GM18519 (cell line): ENCODE results near the gene ADCY5.

Experiments used
- ATAC-seq: cut with Tn5 transposase; IDR thresholded peaks from one replicate; pipeline ENCODE4 v1.9.1; 2021; ENCODE audit warnings: mild to moderate bottlenecking, moderate library complexity; ENCODE audit not compliant: unreplicated experiment, low FRiP score

ADCY5 gene

DNA sequence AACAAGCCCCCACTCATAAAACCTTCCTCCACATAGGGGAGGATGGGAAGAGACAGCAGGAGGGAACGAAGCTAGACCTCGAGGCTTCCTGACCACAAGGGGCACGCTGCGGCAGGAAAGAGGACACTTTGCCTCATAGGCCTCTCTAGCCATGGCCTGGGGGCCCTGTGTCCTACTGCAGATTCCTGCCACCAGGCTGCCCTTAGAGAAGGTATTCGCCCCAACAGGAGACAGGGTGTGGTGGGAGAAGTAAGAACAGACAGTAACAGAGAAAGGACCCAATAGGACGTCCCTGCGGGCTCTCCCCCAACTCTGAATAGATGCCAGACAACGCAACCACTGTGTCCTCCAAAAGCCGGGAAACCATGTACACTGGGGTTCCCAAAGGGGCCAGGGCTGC is 36.8 kb downstream of the ADCY5 start:
- no peak for ATAC-seq

DNA sequence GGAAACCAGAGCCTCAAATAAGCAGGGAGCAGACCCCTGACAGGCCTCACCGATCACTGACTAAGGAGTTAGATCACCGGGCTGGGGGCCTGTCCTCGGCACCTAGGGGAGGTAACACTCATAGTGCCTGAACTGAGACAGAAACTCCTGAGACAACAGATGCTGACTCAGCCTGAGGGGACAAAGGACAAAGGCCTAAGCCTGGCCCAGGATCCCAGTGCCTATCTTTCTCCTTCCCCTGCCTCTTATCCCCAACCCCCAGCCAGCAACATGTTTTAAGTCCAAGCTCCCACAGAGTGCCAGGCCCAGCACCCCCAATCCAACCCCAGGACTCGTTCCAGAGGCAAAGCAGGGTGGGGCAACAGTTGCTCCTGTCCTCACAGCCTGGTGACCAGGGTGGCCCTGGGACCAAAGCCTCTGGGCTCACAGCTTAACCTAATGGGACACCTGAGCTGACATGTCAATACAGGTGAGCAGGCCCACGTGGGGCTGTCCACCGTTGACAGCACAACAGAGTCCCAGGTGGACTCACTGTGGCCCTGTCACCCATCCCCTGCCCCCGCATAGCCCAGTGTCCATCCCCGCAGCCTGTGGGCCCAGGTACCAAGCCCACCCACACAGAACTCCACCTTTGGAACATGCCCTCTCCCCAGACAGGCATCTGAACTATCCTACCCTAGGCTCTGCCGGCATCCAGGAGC is 37.4 kb downstream of the ADCY5 start:
- ATAC-seq = no peak

GRCh38 chr3:123410149-123410515 is 38.8 kb downstream of the ADCY5 start:
- no peak for ATAC-seq

DNA sequence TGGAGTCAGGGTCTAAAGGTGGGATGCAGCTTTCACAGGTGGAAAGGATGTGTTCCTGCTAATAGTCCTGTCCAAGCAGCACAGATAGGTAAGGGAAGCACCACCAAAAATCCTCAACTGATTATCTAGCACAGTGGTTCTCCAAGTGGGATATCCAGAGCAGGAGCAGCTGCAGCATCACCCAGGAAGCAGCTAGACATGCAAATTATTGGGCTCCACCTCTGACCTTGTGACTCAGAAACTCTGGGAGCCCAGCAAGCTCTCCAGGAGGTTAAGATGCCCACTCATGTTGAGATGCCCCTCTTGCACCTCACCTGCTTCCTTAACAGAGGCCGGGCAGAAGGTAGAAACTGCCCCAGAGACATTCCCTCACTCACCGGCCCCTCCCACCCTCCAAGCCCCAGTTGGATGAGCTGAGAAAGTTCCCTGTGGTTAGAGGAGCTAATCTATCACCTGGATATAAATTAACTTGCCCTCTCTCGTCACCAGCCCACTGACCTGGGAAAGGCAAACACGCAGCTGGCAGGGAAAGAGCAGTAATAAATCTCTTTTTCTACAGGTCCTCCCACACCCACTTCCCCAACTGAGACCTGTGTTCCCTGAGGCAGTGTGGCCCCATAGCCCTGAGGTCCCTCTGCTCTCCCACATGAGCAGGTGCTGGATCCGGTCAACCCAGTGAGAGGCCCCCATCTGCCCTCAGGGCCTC is 39.3 kb downstream of the ADCY5 start:
- ATAC-seq = no peak

- no peak for ATAC-seq
Measured at GRCh38 chr3:123406598-123406997, 42.3 kb downstream of the ADCY5 start.

GRCh38 chr3:123405936-123406510 is 42.9 kb downstream of the ADCY5 start:
- no peak for ATAC-seq

DNA sequence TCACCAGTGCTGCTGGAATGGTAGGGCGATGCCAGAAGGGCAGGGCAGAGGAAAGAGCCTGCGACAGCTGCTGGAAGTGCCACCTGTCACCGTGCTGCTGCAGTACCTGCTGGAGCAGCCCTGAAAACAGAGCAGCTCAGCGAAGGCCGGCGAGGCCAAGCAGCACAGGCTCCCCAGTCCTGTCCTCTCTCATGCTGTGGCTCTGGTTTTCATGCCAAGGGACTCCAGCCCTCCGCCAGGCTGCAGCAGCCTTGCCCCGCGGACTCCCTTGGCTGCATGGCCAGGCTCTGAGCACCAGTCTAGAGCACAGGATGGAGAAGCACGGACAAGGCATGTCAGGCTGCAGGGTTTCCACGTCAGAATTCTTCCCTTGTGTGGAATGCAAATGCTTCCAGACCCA is 43.9 kb downstream of the ADCY5 start:
- no peak for ATAC-seq

GRCh38 chr3:123404391-123404790 is 44.5 kb downstream of the ADCY5 start:
- ATAC-seq = no peak

GRCh38 chr3:123401836-123402530 is 46.9 kb downstream of the ADCY5 start:
- ATAC-seq = no peak

DNA sequence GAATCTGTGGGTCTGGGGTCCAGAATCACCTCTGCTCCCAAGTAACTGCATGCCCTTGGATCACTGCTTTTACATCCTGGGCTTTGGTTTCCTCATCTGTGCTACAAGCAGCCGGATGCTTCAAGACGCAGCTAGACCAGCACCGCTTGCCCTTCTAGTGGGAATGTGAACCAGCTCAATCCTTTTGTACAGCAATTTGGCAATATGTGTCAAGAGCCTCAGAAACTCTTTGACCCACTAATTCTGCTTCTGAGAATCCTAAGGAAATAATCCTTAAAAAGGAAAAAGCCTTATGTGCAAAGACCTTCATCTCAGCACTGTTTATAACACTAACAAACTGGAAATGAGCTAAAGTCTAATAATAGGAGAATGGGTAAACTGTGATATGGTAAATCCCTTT is 48.7 kb downstream of the ADCY5 start:
- no peak for ATAC-seq

DNA sequence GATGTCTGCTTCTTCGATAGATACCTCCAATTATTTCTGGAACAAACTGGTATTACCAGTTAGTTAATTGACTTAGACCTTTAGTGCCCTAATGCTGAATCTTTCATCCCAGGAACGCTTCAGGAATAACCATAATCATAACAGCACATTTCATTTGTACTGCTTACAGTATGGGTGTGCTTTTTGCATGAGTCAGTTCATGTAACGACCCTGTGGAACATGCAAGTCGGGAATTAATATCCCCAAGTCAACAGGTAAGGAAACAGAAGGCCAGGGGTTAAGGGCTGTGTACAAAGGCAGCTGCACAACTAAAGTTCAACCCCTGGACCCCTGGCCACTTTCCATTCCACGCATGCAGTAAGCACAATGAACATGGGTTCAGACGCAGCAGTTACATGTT is 49.2 kb downstream of the ADCY5 start:
- ATAC-seq = no peak

- ATAC-seq = no peak
Measured at GRCh38 chr3:123397921-123398785, 50.7 kb downstream of the ADCY5 start.

- ATAC-seq = no peak
Measured at GRCh38 chr3:123397050-123397590, 51.8 kb downstream of the ADCY5 start.

DNA sequence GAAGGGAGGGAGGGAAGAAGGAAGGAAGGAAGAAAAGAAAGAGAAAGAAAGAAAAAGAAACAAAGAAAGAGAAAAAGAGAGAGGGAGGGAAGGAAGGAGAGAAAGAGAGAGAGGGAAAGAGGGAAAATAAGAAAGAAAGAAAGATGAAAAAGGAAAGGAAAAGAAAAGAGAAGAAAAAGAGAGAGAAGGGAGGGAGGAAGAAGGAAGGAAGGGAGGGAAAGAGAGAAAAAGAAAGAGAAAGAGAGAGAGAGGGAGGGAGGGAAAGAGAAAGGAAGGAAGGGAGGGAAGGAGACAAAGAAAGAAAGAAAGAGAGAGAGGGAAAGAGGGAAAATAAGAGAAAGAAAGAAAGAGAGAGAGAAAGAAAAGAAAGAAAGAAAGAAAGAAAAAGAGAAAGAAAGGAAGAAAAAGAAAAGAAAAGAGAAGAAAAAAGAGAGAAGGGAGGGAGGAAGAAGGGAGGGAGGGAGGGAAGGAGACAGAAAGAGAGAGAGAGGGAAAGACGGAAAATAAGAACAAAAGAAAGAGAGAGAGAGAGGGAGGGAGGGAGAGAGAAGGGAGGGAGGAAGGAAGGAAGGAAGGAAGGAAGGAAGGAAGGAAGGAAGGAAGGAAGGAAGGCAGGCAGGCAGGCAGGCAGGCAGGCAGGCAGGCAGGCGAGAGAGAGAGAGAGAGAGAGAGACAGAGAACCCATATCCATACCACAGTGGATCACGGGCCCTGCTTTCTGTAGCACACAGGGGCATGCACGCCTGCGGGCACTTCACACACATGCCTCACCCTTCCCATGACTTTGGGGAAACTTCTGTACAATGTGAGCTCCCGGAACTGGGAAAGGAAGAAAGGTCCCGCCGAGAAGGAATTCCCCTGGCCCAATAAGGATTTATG is 52.5 kb downstream of the ADCY5 start:
- no peak for ATAC-seq

DNA sequence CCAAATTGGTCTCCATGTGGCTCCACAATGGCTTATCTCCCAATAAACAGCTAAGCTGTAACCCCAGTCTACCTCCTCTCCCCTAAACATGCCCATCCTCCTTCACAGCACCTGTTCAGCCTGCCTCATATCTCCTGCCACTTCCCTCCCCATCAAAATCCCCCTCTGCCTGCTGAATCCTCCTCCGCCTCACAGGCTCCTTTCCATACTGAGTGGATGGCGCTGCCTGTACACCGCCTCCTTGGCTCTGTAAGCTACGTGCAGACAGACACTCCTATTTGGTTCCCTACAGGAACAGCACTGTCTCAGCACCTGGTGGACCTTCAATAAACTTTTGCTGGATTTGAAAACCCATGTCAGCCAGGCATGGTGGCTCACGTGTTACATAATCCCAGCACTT is 53.7 kb downstream of the ADCY5 start:
- no peak for ATAC-seq

DNA sequence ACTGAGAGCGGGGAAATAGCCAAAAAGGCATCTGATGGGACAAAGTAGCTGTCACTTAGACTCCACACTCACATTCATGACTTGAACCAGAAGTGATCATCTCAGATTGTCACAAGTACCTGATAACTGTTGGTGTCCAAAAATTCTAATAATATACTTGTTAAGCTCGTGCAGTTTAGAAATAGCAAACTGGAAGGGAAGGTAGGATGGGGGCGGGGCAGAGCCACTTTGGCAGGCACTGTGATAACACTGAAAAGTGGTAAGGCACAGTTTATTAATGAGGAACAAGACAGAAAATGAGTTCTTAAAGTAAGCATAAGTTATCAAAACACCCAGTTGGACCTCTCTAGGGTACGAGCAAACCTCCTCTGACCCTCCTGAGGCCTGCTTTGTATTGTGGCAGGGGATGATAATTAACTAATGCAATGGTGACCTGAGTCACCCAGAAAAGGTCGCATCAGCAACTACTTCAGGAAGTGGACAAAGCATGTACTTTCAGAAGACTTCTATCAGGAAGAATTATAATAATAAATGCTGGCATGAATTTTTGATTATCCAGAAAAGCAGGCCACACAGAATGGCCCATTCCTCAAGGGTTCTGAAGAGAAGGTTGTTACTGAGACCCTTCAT is 54.4 kb downstream of the ADCY5 start:
- no peak for ATAC-seq

DNA sequence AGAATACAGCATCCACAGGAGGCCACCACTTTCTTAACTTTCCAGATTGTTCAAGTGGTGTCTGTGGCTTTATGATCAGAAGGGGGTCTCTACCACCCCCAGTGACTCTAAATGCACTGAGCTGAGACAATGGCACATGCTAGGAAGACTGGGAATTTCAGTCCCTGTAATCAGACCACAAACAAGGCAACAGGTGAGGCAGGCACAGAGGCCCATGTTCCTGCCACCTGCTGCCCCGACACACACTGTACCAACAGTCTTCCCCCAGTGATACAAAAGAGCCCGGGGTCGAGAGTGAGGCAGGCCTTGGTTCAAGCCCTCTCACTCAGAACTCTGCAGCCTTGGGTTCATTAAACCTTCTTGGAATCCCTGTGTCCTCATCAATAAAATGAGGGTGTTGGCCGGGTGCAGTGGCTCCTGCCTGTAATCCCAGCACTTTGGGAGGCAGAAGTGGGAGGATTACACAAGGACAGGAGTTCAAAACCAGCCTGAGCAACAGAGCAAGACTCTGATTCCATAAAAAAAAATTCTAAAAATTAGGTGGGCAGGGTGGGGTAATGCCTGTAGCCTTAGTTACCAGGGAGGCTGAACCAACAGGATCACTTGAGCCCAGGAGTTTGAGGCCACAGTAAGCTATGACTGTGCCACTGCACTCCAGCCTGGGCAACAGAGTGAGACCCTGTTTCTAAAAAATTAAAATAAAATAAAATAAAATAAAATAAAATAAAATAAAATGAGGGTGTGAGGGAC is 55.8 kb downstream of the ADCY5 start:
- no peak for ATAC-seq

DNA sequence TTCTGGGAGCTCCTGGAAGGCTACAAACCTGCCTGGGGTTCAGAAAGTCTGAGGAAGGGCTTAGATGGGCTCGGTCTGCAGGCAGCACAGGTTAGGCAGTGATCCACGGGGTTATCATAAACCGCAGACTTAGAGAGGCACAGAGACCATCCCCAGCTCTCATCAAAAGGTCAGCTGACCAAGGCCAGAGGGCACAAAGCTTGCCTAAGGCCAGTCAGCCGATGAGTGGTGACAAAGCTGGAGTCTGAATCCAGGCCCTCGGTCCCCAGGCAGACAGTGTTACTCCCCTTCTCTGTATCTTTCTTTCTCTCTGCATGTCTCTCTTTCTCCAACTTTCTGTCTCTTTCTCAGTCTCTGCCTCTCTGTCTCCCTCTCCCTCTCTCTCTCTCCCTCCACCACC is 56.5 kb downstream of the ADCY5 start:
- ATAC-seq = no peak
